Measurements from ENCODE around the gene PUM1. TPM values are rescaled to one million over a fixed set of nuclear protein-coding genes. Genes with fewer than 3 reads are reported as not detected.

Gene PUM1, protein sequence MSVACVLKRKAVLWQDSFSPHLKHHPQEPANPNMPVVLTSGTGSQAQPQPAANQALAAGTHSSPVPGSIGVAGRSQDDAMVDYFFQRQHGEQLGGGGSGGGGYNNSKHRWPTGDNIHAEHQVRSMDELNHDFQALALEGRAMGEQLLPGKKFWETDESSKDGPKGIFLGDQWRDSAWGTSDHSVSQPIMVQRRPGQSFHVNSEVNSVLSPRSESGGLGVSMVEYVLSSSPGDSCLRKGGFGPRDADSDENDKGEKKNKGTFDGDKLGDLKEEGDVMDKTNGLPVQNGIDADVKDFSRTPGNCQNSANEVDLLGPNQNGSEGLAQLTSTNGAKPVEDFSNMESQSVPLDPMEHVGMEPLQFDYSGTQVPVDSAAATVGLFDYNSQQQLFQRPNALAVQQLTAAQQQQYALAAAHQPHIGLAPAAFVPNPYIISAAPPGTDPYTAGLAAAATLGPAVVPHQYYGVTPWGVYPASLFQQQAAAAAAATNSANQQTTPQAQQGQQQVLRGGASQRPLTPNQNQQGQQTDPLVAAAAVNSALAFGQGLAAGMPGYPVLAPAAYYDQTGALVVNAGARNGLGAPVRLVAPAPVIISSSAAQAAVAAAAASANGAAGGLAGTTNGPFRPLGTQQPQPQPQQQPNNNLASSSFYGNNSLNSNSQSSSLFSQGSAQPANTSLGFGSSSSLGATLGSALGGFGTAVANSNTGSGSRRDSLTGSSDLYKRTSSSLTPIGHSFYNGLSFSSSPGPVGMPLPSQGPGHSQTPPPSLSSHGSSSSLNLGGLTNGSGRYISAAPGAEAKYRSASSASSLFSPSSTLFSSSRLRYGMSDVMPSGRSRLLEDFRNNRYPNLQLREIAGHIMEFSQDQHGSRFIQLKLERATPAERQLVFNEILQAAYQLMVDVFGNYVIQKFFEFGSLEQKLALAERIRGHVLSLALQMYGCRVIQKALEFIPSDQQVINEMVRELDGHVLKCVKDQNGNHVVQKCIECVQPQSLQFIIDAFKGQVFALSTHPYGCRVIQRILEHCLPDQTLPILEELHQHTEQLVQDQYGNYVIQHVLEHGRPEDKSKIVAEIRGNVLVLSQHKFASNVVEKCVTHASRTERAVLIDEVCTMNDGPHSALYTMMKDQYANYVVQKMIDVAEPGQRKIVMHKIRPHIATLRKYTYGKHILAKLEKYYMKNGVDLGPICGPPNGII
- total RNA-seq (35.4 TPM), polyA plus RNA-seq (36.3 TPM)
- long read RNA-seq, donor 1, result 0 reads
- long read RNA-seq, donor 2, full-length matches to known transcripts, result 7 of 23 reads
- long read RNA-seq, donor 2, partial matches to known transcripts, result 16 of 23 reads
- long read RNA-seq, donor 2, other reads (novel, unspliced or antisense), result 0 of 23 reads
- long read RNA-seq, donor 3, full-length matches to known transcripts, result 1 of 1 reads
- long read RNA-seq, donor 3, partial matches to known transcripts, result 0 of 1 reads
- long read RNA-seq, donor 3, other reads (novel, unspliced or antisense), result 0 of 1 reads
- long read RNA-seq, donor 4, result 0 reads
- long read RNA-seq, donor 5, partial matches to known transcripts, result 58 of 58 reads
- long read RNA-seq, donor 5, other reads (novel, unspliced or antisense), result 0 of 58 reads
- long read RNA-seq, donor 6, full-length matches to known transcripts, result 3 of 8 reads
- long read RNA-seq, donor 6, partial matches to known transcripts, result 5 of 8 reads
- long read RNA-seq, donor 6, other reads (novel, unspliced or antisense), result 0 of 8 reads
- long read RNA-seq, donor 7, full-length matches to known transcripts, result 2 of 7 reads
- long read RNA-seq, donor 7, partial matches to known transcripts, result 5 of 7 reads
- long read RNA-seq, donor 7, other reads (novel, unspliced or antisense), result 0 of 7 reads
- long read RNA-seq, donor 8, result 0 reads
- long read RNA-seq, donor 9, result 0 reads
- long read RNA-seq, donor 10, result 0 reads

DNA sequence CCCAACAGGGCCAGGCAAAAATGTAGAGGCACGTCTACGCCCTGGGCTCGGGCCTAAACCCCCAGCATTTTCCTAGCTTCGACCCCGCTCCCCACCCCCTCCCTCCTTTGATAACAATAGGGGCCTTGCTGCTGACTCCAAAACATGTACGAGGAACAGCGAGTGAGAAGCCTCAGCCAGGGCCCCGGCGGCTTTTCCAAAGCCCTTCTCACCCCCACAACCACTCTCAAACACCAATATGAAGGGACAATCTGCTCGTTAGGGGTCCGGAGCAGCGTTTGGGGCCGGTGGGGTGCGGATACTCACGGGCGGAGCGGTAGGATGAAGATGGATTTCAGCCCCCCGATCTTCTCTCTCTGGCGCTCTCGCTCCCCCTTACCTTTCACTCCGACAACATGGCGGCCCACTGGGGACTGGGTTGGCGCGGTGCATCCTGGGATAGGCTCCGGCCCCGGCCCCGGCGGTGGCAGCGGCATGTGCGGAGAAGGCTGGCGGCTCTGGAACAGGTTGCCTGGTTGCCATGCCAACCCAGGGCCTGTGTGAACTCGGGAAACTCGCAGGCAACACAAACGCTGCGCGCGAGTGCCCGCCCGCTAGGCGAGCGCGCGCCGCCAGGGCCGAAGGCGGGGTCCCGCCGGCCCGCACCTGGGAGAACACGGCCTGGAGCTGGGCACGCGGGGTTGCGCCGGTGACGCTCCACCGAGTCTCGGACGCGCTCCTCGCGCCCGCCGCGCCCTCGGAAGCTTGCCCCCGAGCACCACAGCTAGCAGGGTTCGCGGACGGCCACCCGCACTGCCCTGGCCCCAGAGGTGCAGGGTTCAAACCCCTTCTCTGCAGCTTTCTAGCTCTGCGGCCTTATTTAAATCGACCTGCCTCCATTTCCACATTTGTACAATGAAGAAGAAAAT lies at the start of gene PUM1:
Gene PUM1 (minus strand): TSS at position 408 of the 908 bp plus-strand sequence. CDS start 6,151 bp downstream, outside the sequence.
- under 1% methylated on average over 72 of the region's 72 CpGs for WGBS
- Histone ChIP-seq H3K27me3 (ENCODE audit: control insufficient read depth in 2 of 2, insufficient read depth in 1 of 2, low read length in 1 of 2) (no peaks in the 10 kb centered on the region), H3K4me3 (ENCODE audit: low read length in 2 of 2) (peak within 1 kb of the TSS; percentile 75 to 87), H3K4me1 (ENCODE audit: control insufficient read depth in 2 of 2, insufficient read depth in 2 of 2, low read length in 2 of 2) (peaks cover 11 to 12% of the 10 kb centered on the region in 2 donors), H3K36me3 (ENCODE audit: control insufficient read depth in 2 of 2, insufficient read depth in 2 of 2, low read length in 1 of 2) (peaks cover 3 to 4% of the 10 kb centered on the region in 2 donors), H3K27ac (ENCODE audit: low read depth in 1 of 2, low read length in 1 of 2) (peak within 1 kb of the TSS; percentile 96 to 99), H3K9me3 (ENCODE audit: control insufficient read depth in 2 of 2, insufficient read depth in 1 of 2, low read length in 1 of 2) (no peaks in the 10 kb centered on the region)
- DNase-seq (ENCODE audit: low read depth in 6 of 9, low spot score in 9 of 9), result peak; percentile 87 to 98 (median 96)

DNA sequence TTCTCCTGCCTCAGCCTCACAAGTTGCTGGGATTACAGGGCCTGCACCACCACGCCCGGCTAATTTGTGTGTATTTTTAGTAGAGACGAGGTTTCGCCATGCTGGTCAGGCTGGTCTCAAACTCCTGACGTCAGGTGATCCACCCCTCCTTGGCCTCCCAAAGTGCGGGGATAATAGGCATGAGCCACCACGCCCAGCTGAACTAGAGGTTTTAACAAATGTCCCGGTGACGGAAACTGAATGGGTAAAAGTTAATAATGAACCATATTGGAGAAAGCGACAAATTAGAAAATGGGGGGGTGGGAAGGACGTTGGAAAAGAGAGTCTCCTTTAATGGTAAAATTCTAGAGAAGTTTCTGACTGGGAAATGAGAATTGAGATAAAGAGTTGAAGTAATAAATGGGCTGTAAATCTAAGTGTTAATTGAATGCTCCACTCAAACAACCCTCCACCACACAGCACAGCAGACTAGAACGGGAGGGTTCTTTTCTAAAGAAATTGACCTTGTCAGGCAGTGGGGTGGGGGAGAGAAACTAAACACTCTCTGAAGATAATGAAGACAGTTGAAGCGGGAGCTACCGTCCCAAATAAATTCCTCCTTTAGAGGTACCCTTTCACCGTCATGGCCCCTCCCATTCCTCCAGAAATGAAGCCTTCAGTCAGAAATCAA lies 46.9 kb upstream of the PUM1 start:
- Histone ChIP-seq H3K27me3 (ENCODE audit: control insufficient read depth in 2 of 2, insufficient read depth in 1 of 2, low read length in 1 of 2) (no peaks in the 10 kb centered on the region), H3K27ac (ENCODE audit: low read depth in 1 of 2, low read length in 1 of 2) (no peak overlapping the region), H3K4me1 (ENCODE audit: control insufficient read depth in 2 of 2, insufficient read depth in 2 of 2, low read length in 2 of 2) (no peaks in the 10 kb centered on the region), H3K36me3 (ENCODE audit: control insufficient read depth in 2 of 2, insufficient read depth in 2 of 2, low read length in 1 of 2) (no peaks in the 10 kb centered on the region), H3K9me3 (ENCODE audit: control insufficient read depth in 2 of 2, insufficient read depth in 1 of 2, low read length in 1 of 2) (no peaks in the 10 kb centered on the region), H3K4me3 (ENCODE audit: low read length in 2 of 2) (no peak overlapping the region)
- no peak for DNase-seq (ENCODE audit: low read depth in 6 of 9, low spot score in 9 of 9)
- 92% methylated on average over 15 of the region's 15 CpGs for WGBS

DNA sequence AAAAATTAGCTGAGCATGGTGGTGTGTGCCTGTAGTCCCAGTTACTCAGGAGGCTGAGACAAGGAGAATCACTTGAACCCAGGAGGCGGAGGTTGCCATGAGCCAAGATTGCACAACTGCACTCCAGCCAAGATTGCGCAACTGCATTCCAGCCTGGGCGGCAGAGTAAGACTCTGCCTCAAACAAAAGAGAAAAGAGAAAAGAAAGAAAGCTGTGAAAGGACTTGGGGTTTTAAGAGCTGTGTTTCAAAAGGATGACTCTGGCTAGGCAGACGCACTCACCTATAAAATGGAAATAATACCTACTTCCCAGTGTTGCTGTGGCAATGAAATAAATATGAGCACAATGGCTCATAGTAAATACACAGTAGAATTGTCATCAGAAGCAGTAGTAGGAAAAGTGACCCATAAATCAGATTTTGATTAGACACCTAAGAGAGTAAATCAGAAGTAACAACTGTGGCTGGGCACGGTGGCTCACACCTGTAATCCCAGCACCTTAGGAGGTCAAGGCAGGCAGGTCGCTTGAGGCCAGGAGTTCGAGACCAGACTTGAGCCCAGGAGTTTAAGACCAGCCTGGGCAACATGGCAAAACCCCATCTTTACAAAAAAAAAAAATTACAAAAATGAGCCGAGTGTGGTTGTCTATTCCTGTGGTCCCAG lies 45.9 kb upstream of the PUM1 start:
- H3K4me1 ChIP-seq (ENCODE audit: control insufficient read depth in 2 of 2, insufficient read depth in 2 of 2, low read length in 2 of 2), result no peaks in the 10 kb centered on the region
- H3K27ac ChIP-seq (ENCODE audit: low read depth in 1 of 2, low read length in 1 of 2), result no peak overlapping the region
- WGBS, result 90% methylated on average over 8 of the region's 8 CpGs
- H3K4me3 ChIP-seq (ENCODE audit: low read length in 2 of 2), result no peak overlapping the region
- no peaks in the 10 kb centered on the region for H3K36me3 ChIP-seq (ENCODE audit: control insufficient read depth in 2 of 2, insufficient read depth in 2 of 2, low read length in 1 of 2)
- H3K27me3 ChIP-seq (ENCODE audit: control insufficient read depth in 2 of 2, insufficient read depth in 1 of 2, low read length in 1 of 2), result no peaks in the 10 kb centered on the region
- no peaks in the 10 kb centered on the region for H3K9me3 ChIP-seq (ENCODE audit: control insufficient read depth in 2 of 2, insufficient read depth in 1 of 2, low read length in 1 of 2)
- no peak for DNase-seq (ENCODE audit: low read depth in 6 of 9, low spot score in 9 of 9)

DNA sequence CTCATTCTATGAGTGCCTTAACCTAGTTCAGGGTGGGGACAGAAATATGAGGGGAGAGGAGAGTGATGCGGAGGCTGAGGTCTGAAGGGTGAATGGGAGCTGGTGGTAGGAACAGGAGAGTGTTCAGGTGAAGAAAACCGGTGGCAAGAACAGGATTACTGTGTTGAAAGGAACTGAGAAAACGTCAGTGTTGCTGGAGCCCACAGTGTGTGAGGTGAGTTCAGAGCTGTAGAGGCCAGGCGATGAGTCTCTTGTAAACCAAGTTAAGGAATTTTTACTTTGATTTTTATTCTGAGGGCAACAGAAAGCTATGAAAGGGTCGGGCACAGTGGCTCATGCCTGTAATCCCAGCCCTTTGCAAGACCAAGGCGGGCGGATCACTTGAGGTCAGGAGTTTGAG lies 45.3 kb upstream of the PUM1 start:
- Histone ChIP-seq H3K27ac (ENCODE audit: low read depth in 1 of 2, low read length in 1 of 2) (no peak overlapping the region), H3K9me3 (ENCODE audit: control insufficient read depth in 2 of 2, insufficient read depth in 1 of 2, low read length in 1 of 2) (no peaks in the 10 kb centered on the region), H3K36me3 (ENCODE audit: control insufficient read depth in 2 of 2, insufficient read depth in 2 of 2, low read length in 1 of 2) (no peaks in the 10 kb centered on the region), H3K27me3 (ENCODE audit: control insufficient read depth in 2 of 2, insufficient read depth in 1 of 2, low read length in 1 of 2) (no peaks in the 10 kb centered on the region), H3K4me1 (ENCODE audit: control insufficient read depth in 2 of 2, insufficient read depth in 2 of 2, low read length in 2 of 2) (no peaks in the 10 kb centered on the region), H3K4me3 (ENCODE audit: low read length in 2 of 2) (no peak overlapping the region)
- DNase-seq (ENCODE audit: low read depth in 6 of 9, low spot score in 9 of 9), result no peak
- WGBS, result 92% methylated on average over 7 of the region's 7 CpGs

DNA sequence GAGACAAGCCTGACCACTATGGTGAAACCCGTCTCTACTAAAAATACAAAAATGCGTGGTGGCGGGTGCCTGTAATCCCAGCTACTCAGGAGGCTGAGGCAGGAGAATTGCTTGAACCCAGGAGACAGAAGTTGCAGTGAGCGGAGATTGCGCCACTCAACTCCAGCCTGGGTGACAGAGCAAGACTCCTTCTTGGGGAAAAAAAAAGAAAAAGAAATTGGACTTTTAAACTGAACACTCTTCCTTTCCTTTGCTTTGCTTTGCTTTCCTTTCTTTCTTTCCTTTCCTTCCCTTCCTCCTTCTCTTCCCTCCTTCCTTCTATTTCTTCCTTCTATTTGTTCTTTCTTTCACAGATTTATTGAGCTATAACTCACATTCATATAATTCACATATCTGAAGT lies 43.3 kb upstream of the PUM1 start:
- Histone ChIP-seq H3K9me3 (ENCODE audit: control insufficient read depth in 2 of 2, insufficient read depth in 1 of 2, low read length in 1 of 2) (no peaks in the 10 kb centered on the region), H3K27me3 (ENCODE audit: control insufficient read depth in 2 of 2, insufficient read depth in 1 of 2, low read length in 1 of 2) (no peaks in the 10 kb centered on the region), H3K27ac (ENCODE audit: low read depth in 1 of 2, low read length in 1 of 2) (no peak overlapping the region), H3K4me1 (ENCODE audit: control insufficient read depth in 2 of 2, insufficient read depth in 2 of 2, low read length in 2 of 2) (no peaks in the 10 kb centered on the region), H3K4me3 (ENCODE audit: low read length in 2 of 2) (no peak overlapping the region), H3K36me3 (ENCODE audit: control insufficient read depth in 2 of 2, insufficient read depth in 2 of 2, low read length in 1 of 2) (no peaks in the 10 kb centered on the region)
- WGBS, result 94% methylated on average over 5 of the region's 5 CpGs
- no peak for DNase-seq (ENCODE audit: low read depth in 6 of 9, low spot score in 9 of 9)

DNA sequence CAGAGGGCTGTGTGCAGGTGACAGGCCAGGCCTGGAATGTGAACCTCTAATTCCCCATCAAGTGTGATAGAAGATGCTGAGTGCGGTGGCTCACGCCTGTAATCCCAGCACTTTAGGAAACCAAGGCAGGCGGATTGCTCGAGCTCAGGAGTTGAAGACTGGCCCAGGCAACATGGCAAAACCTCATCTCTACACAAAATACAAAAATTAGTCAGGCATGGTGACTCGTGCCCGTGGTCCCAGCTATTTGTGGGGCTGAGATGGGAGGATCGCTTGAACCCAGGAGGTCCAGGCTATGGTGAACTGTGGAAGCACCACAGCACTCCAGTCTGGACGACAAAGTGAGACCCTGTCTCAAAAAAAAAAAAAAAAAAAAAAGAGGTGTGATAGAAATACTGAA lies 40.1 kb upstream of the PUM1 start:
- Histone ChIP-seq H3K36me3 (ENCODE audit: control insufficient read depth in 2 of 2, insufficient read depth in 2 of 2, low read length in 1 of 2) (no peaks in the 10 kb centered on the region), H3K4me3 (ENCODE audit: low read length in 2 of 2) (no peak overlapping the region), H3K27me3 (ENCODE audit: control insufficient read depth in 2 of 2, insufficient read depth in 1 of 2, low read length in 1 of 2) (no peaks in the 10 kb centered on the region), H3K4me1 (ENCODE audit: control insufficient read depth in 2 of 2, insufficient read depth in 2 of 2, low read length in 2 of 2) (no peaks in the 10 kb centered on the region), H3K27ac (ENCODE audit: low read depth in 1 of 2, low read length in 1 of 2) (no peak overlapping the region), H3K9me3 (ENCODE audit: control insufficient read depth in 2 of 2, insufficient read depth in 1 of 2, low read length in 1 of 2) (no peaks in the 10 kb centered on the region)
- 97% methylated on average over 8 of the region's 8 CpGs for WGBS
- no peak for DNase-seq (ENCODE audit: low read depth in 6 of 9, low spot score in 9 of 9)

DNA sequence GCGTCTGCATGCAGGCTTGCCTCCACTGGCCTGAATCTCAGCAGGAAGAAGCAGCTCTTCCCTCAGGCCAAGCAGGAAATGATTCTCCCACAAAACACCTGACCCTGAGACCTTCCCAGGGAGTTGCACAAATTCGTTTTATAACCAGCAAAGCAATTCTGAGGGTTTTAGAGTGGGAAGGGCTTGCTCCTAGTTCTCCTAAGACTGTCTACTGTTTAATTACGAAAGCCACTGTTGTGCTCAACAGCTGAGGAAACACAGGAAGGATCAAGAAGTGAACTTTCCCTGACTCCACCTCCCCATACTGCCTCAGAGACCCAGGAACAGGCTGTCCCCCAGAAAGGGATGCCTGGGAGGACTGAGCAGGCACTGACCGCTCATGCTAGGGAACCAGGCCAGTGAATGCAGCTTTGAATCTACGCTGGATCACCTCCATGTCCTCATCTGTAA lies 37.0 kb upstream of the PUM1 start:
- Histone ChIP-seq H3K4me3 (ENCODE audit: low read length in 2 of 2) (no peak overlapping the region), H3K9me3 (ENCODE audit: control insufficient read depth in 2 of 2, insufficient read depth in 1 of 2, low read length in 1 of 2) (no peaks in the 10 kb centered on the region), H3K4me1 (ENCODE audit: control insufficient read depth in 2 of 2, insufficient read depth in 2 of 2, low read length in 2 of 2) (no peaks in the 10 kb centered on the region), H3K27ac (ENCODE audit: low read depth in 1 of 2, low read length in 1 of 2) (no peak overlapping the region), H3K36me3 (ENCODE audit: control insufficient read depth in 2 of 2, insufficient read depth in 2 of 2, low read length in 1 of 2) (no peaks in the 10 kb centered on the region), H3K27me3 (ENCODE audit: control insufficient read depth in 2 of 2, insufficient read depth in 1 of 2, low read length in 1 of 2) (no peaks in the 10 kb centered on the region)
- no peak for DNase-seq (ENCODE audit: low read depth in 6 of 9, low spot score in 9 of 9)
- WGBS, result 74% methylated on average over 5 of the region's 5 CpGs

Data from thymus (tissue), 14 donors.